ENCODE measurements around the gene SSX1.
"Not testable (repeated sequence)": the region's sequence is repeated elsewhere in the genome, so short reads cannot be mapped to it uniquely, and the experiment has no call there.

SSX1 gene, protein sequence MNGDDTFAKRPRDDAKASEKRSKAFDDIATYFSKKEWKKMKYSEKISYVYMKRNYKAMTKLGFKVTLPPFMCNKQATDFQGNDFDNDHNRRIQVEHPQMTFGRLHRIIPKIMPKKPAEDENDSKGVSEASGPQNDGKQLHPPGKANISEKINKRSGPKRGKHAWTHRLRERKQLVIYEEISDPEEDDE

DNA sequence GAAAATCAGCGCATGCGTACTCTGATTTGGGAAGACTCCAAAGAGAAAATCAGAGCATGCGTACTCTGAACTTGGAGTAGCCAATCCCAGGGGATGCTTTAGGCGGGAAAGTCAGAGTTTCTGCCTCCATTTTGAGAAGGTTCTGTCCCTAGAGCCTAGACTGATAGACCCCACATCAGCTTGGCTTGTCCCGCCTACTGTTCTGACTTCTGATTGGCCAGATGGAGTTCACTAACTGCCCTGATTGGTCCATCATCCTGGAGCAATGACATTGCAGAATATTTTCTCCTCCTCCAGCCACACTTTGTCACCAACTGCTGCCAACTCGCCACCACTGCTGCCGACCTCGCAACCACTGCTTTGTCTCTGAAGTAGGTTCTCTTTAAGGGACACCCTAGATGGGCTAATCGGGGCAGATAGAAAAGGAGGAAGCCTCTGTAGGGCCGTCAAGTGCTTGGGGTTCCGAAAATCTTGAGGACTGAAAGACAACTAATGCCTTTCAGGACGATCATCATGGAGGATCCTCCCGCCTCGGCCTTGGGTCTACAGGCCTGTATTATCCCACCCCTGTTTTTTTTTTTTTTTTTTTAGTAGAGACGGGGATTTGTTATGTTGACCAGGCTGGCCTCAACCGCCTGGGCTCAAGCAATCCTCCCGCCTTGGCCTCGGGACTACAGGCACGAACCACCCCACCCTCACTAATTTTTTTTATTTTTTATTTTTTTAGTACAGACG lies at the start of gene SSX1:
SSX1 (plus strand) TSS at position 331 of the 735 bp plus-strand sequence. CDS start 1,850 bp downstream, outside the sequence.
- in situ Hi-C loops (cut with HindIII; ENCODE audit: low sequenced_read_pairs), result not testable (repeated sequence)

DNA sequence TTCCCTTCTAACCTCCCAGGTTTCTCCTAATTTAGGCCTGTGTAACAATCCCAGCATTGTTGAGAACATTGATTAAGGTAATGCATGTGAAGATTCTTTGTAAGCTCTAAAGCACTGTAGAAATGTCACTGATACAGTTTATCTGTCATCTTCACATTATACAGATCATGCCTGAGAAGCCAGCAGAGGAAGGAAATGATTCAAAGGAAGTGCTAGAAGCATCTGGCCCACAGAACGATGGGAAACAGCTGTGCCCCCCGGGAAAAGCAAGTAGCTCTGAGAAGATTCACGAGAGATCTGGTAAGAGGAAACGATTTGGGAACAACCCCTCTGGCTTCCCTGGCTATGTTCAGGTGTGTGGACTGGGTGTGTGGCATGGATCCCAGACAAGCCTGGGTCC lies 40.9 kb upstream of the SSX1 start:
- in situ Hi-C loops (cut with HindIII; ENCODE audit: low sequenced_read_pairs), result not testable (repeated sequence)

DNA sequence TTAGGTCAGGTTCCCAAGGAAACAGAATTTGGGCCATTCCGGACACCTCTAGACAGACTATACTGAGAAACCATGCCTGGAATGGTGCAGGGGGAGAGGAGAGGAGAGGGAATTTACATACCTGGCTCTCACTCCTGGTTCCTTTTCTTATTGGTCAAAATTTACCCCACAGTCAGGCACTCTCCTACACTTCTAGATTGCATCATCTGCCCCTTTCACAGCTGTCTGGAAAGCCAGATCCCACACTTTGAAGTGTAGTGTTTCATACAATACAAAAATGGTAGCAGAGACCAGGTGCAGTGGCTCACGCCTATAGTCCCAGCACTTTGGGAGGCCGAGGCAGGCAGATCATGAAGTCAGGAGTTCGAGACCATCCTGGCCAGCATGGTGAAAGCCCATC lies 31.0 kb upstream of the SSX1 start:
- in situ Hi-C loops (cut with HindIII; ENCODE audit: low sequenced_read_pairs), result not testable (repeated sequence)

DNA sequence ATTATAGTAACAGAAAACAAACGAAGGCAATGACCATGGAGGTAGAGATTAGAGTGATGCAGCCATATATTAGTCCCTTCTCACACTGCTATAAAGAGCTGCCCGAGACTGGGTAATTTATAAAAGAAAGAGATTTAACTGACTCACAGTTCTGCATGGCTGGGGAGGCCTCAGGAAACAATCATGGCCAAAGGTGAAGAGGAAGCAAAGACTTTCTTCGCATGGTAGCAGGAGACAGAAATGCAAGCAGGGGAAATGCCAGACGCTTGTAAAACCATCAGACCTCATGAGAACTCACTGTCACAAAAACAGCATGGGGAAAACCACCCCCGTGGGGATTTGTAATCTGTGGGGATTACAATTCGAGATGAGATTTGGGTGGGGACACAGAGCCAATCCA lies 2.2 kb upstream of the SSX1 start:
- in situ Hi-C loops (cut with HindIII; ENCODE audit: low sequenced_read_pairs), result not testable (repeated sequence)

DNA sequence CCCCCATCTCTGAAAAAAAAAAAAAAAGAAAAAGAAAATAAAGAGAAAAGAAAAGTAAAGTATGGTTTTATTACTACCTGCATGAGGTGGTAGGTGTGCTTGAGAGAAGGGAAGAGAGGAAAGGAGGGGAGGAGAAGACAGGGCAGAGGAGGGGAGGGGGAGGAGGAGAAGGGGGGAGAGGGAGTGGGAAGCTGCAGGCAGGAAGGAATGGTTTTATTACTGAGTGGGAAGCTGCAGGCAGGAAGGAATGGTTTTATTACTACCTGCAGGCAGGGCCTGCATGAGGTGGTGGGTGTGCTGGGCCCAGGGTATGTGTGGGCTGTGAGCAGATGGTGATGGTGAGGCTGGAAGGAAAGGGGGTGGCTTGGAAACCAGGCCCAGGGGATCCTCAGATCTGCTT lies 19.2 kb downstream of the SSX1 start:
- in situ Hi-C loops (cut with HindIII; ENCODE audit: low sequenced_read_pairs), result not testable (repeated sequence)

DNA sequence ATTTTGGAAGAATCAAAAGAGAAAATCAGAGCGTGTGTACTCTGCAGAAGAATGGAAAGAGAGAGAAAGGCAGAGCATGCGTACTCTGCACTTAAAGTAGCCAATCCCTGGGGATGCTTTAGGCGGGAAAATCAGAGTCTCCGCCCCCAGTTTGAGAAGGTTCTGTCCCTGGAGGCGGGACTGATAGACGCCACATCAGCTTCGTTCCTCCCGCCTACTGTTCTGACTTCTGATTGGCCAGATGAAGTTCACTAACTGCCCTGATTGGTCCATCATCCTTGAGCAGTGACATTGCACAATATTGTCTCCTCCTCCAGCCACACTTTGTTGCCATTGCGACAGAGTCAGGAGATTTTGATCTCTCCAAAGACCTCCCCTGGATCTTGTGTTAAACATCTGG lies 23.8 kb downstream of the SSX1 start:
- in situ Hi-C loops (cut with HindIII; ENCODE audit: low sequenced_read_pairs), result no loop called here

DNA sequence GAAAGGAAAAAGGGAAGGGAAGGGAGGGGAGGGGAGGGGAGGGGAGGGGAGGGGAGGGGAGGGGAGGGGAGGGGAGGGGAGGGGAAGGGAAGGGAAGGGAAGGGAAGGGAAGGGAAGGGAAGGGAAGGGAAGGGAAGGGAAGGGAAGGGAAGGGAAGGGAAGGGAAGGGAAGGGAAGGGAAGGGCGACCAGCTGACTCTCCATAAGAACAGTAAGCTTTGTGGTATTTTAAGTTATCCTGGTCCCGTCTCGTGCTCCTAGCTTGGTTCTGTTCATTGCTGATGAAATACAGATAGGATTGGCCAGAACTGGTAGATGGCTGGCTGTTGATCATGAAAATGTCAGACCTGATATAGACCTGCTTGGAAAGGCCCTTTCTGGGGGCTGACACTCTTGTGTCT lies 25.5 kb downstream of the SSX1 start:
- in situ Hi-C loops (cut with HindIII; ENCODE audit: low sequenced_read_pairs), result not testable (repeated sequence)

DNA sequence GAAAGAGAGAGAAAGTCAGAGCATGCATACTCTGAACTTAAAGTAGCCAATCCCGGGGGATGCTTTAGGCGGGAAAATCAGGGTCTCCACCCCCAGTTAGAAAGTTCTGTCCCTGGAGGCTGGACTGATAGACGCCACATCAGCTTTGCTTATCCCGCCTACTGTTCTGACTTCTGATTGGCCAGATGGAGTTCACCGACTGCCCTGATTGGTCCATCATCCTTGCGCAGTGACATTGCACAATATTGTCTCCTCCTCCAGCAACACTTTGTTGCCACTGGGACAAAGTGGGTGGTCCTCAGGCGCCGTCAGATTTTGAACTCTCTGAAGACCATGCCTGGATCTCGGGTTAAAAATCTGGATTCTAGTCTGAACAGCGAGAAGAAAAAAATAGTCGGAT lies 51.0 kb downstream of the SSX1 start:
- in situ Hi-C loops (cut with HindIII; ENCODE audit: low sequenced_read_pairs), result no loop called here

DNA sequence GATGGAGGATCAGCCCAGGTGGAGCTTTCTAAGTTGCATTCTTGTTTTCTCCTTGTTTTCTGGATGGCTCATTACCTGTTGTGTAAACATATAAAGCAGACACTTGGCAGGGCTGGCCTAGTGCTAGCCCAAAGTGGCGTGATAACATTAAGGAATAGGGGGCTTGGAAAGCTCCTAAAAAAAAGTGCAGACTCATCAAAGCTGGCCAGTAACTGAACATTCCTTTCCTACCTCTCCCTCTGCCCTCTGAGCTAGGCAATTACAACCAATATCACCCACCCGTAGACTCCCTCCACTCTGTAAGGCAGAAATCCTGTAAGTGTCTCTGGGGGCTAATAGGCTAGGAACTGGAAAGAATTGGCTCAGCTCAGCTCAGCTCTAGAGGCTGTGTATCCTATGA lies 58.8 kb downstream of the SSX1 start:
- in situ Hi-C loops (cut with HindIII; ENCODE audit: low sequenced_read_pairs), result not testable (repeated sequence)
